GM13976 (cell line): Measurements from ENCODE around the gene ARHGEF25.

Source experiments
- DNase-seq: peaks from one replicate; pipeline ENCODE4 v3.0.0; 2012; ENCODE audit warnings: low spot score
- CTCF ChIP-seq: IDR thresholded peaks from 2 replicates; pipeline ENCODE4 v1.5.1; 2012; ENCODE audit warnings: borderline replicate concordance, mild to moderate bottlenecking; ENCODE audit not compliant: insufficient read depth; ENCODE audit errors: extremely low read depth, missing control alignments, control extremely low read depth
- in situ Hi-C: fragments of 300-500 bp; cut with MboI; formaldehyde crosslinking; loops from one replicate; pipeline ENCODE4 v1.12.0; 2022; ENCODE audit warnings: low sequenced_read_pairs, mixed read lengths, inconsistent platforms; ENCODE audit not compliant: unreplicated experiment

ARHGEF25 gene

GRCh38 chr12:57592551-57593165 is 18.6 kb upstream of the ARHGEF25 start:
- TF ChIP-seq CTCF = no peak
- in situ Hi-C loops = no loop called here
- DNase-seq = no peak

DNA sequence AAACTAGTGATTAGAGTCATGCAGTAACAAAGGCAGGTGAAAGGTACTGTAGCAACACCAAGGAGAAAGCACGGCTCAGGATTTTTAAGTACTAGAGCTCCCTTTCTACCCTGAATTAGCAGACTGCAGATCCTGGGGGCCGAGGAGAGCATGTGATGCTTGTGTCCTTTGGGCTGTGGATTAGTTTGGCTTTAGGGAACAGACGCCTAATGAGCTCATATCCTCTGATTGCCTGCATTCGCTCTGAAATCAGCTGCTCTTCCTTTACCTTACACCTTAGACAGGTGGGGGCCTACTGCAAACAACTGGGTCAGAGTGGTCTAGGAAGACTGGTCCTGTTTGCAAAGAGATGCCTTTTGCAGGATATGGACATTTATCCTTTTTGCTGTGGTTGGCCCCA is 18.0 kb upstream of the ARHGEF25 start:
- in situ Hi-C loops = no loop called here
- TF ChIP-seq CTCF = no peak

DNA sequence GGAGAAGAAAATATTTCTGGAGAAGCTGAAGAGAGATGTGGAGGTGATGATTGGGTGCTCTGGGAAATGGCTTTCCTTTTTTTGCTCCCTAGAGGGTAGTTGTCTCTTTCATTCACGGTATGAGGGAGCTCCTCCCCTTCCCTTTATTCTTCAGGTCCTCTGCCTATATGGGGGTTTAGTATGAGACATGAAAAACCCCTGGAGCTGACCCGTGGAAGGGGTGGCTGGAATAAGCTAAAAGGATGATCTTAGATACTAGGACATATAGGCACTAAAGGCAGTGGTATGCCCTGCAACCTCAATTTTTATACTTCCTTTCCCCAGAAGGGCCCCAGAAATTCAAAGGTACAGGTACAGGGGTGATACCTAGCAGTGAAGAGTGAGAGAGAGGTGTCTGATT is 10.8 kb upstream of the ARHGEF25 start:
- DNase-seq = no peak
- TF ChIP-seq CTCF = no peak
- in situ Hi-C loops = no loop called here

More for the DNA sequence above, 18.0 kb upstream of the ARHGEF25 start:
- DNase-seq = no peak

DNA sequence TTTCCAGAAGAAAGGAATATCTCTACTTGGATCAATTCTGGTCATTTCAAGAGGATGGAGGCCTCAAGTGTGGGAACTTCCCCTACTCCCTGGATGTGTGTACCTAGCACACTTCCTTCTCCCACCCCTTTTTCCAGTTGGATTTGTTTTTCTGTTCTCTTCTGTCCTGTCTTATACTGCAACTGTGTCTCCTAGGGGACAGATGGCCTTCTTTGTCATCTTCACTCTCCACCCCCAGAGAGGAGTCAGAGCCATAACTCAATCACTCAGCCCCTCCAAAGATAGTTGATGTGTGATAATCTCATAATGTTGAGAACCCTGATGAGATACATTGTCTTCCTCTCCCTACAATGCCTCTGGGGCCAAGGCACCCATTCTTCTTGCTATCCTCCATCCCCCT is 8.7 kb upstream of the ARHGEF25 start:
- in situ Hi-C loops = no loop called here
- TF ChIP-seq CTCF = no peak
- no peak for DNase-seq

DNA sequence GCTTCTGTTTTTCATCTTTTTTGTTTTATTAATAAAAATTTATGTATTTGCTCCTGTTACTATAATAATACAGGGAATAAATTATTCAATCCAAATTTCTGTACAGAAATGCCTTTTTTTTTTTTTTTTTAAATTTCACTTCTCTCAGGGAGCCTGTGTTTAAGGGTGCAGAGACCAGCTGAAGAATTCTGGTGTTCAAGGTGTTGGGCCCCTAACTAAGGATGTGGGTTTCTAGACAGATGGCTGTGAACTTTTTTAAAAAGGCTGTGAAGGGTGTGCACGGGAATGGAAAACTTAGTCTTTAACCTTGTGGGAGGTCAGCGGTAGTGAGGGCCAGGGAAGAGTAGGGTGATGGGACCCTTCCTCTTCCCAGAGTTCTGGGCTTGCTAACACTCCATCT is 7.9 kb upstream of the ARHGEF25 start:
- in situ Hi-C loops = no loop called here
- no peak for TF ChIP-seq CTCF
- no peak for DNase-seq

DNA sequence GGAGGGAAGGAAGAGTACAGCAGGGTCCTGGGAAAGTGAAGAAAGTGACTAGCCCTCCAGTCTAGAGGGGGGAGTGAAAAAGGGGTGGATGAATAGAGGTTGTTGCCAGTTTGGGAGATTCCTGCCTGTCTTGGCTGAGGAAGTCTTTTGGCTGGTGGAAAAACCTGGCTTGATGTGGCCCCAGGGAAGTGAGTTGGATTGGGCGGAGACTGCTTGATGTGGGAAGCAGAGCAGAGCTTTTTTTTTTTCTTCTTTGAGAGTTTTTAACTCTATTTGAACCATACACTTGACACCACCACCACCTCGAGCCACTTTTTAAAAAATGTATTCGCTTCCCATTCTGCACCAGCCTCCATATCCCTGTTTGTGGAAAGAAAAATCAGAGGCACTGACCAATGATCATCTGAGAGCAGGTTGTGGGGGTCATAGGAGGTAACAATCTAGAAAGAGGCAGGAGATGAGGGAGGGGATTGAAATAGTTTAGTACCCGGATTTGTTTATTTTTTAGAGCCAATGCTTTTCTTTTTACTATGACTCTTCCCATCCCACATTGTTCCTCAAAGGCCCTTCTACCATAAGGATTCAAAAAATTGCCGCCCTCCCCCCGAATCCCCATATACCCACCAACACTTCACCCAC is 7.3 kb upstream of the ARHGEF25 start:
- no peak for TF ChIP-seq CTCF
- no peak for DNase-seq
- in situ Hi-C loops = no loop called here
